ENCODE data around the gene ATXN7L1. TPM values are rescaled to one million over a fixed set of nuclear protein-coding genes. Genes with fewer than 3 reads are reported as not detected.

The ATXN7L1 gene
- total and polyA plus RNA-seq, 2 of the 13 experiments (the other 11 are each of a cell fraction or from before 2014, with no cell fraction given) = 4.1 to 7.8 TPM

DNA sequence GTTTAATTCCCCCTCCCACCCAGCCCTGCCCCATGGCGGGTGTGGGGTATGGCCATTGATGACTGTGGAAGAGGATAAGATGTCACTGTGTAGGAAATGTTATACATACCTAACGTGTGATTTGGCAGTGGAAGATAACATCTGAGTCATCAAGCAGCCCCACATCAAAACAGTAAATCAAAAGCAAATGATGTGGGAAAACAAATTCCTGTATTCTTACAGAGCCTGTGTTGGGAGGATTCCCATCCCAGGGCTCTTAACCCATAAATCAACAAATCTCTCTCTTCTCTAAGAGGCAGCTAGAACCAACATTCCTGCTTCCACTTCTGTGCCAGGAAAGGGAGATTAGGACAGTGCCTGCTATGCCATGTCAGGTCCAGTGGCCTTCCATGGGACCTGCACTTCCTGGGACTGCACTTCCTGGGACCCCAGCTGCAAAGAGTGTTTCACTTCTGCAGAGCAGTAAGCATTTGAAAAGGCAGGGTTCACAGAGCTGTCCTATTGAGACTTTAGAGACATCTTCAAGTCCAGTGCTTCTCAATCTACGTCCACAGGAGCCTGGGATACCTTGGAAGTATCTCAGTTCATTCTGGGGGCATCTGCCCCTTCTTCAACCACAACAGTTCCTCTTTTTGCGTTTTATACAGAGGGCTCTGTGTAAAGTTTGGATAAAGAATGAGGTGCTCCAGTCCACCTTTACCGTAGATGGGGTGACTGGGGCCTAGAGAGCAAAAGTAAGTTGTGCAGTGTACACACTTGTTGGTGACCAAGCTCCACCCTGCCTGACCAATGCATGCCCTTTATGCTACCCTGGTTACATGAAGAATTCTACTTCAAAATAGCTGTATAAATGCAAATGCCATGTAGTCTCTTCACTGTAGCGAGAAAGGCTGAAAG is 45.7 kb downstream of the ATXN7L1 start:
- no peaks in the 10 kb centered on the region for H4K20me1 ChIP-seq (ENCODE audit: insufficient read depth, low read length)
- peaks cover 68% of the 10 kb centered on the region for H3K4me1 ChIP-seq (ENCODE audit: insufficient read depth, low read length)
- H3K9ac ChIP-seq (ENCODE audit: insufficient read depth, low read depth, low read length) = no peak overlapping the region
- BruUV-seq (replicated peaks) = no TSS peak
- H3K4me3 ChIP-seq (replicated peaks in 1 of 3; ENCODE audit: insufficient read depth in 1 of 3, low read depth in 2 of 3, low read length in 3 of 3) = no peak overlapping the region
- H3K27me3 ChIP-seq (ENCODE audit: control insufficient read depth in 1 of 2, insufficient read depth in 2 of 2, low read length in 2 of 2) = no peaks in the 10 kb centered on the region
- ChIA-PET CTCF (ENCODE audit: low intra/inter-chr PET ratio, low total read pairs) (no interaction called here), POLR2A (interaction anchor here (0.8 kb wide), 1 partner anchor 12 kb away, joined by 3 read pairs; no protein-coding TSS in a partner anchor)
- no peak for FAIRE-seq
- no peaks in the 10 kb centered on the region for H3K79me2 ChIP-seq (ENCODE audit: insufficient read depth, low read length)
- intact Hi-C loops (cut with micrococcal nuclease; ENCODE audit: unreplicated experiment) (loop anchor here (1.0 to 2.0 kb wide), 2 partner anchors 20 to 54 kb away; no protein-coding TSS in a partner anchor), in situ Hi-C loops (cut with HindIII; ENCODE audit: extremely low pct_ligation_motif_present, low pct_unique_long_range_greater_than_20kb) (no loop called here)
- no peaks in the 10 kb centered on the region for H3K9me3 ChIP-seq (ENCODE audit: low read length)
- 0 out of 2 replicates have a peak overlapping the region, but pooled peaks have one; percentile 15 for H3K4me2 ChIP-seq (ENCODE audit: low read depth, low read length)
- peak; percentile 88 for DNase-seq (ENCODE audit: low spot score)
- peak overlapping the region; percentile 45 for H3K27ac ChIP-seq (ENCODE audit: extremely low read length, insufficient read depth, low read length)
- WGBS (ENCODE audit: low lambda C conversion rate) = 78% methylated on average over 6 of the region's 6 CpGs
- H2AFZ ChIP-seq (ENCODE audit: low read length) = no peak overlapping the region
- ATAC-seq = peak; percentile 56
- no peaks in the 10 kb centered on the region for H3K36me3 ChIP-seq (replicated peaks in 1 of 2; ENCODE audit: control insufficient read depth in 1 of 2, insufficient read depth in 2 of 2, low read length in 2 of 2)
- TF ChIP-seq CREB1 (IDR thresholded peaks at IDR 0.05) = 0 out of 2 replicates have a peak, but pooled peaks have one; percentile 2
- TF ChIP-seq CREB1 (CRISPR knock-in tag; IDR thresholded peaks at IDR 0.05) = no peak
- peak; percentile 33; the same call in 1 of the 2 replicates for TF ChIP-seq JUNB (CRISPR knock-in tag; IDR thresholded peaks at IDR 0.05; ENCODE audit: borderline replicate concordance)
- peak; percentile 59 for TF ChIP-seq TCF7 (IDR thresholded peaks at IDR 0.05; ENCODE audit: low read depth)
- no peak for TF ChIP-seq ZNF577 (CRISPR knock-in tag; IDR thresholded peaks at IDR 0.05; ENCODE audit: borderline replicate concordance, low read depth)
- TF ChIP-seq KAT7 (CRISPR knock-in tag; IDR thresholded peaks at IDR 0.05; ENCODE audit: borderline replicate concordance) = no peak
- TF ChIP-seq ZNF484 (CRISPR knock-in tag; IDR thresholded peaks at IDR 0.05; ENCODE audit: borderline replicate concordance, low read depth) = no peak
- TF ChIP-seq, protein P1, sequence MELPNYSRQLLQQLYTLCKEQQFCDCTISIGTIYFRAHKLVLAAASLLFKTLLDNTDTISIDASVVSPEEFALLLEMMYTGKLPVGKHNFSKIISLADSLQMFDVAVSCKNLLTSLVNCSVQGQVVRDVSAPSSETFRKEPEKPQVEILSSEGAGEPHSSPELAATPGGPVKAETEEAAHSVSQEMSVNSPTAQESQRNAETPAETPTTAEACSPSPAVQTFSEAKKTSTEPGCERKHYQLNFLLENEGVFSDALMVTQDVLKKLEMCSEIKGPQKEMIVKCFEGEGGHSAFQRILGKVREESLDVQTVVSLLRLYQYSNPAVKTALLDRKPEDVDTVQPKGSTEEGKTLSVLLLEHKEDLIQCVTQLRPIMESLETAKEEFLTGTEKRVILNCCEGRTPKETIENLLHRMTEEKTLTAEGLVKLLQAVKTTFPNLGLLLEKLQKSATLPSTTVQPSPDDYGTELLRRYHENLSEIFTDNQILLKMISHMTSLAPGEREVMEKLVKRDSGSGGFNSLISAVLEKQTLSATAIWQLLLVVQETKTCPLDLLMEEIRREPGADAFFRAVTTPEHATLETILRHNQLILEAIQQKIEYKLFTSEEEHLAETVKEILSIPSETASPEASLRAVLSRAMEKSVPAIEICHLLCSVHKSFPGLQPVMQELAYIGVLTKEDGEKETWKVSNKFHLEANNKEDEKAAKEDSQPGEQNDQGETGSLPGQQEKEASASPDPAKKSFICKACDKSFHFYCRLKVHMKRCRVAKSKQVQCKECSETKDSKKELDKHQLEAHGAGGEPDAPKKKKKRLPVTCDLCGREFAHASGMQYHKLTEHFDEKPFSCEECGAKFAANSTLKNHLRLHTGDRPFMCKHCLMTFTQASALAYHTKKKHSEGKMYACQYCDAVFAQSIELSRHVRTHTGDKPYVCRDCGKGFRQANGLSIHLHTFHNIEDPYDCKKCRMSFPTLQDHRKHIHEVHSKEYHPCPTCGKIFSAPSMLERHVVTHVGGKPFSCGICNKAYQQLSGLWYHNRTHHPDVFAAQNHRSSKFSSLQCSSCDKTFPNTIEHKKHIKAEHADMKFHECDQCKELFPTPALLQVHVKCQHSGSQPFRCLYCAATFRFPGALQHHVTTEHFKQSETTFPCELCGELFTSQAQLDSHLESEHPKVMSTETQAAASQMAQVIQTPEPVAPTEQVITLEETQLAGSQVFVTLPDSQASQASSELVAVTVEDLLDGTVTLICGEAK (IDR thresholded peaks at IDR 0.05) = no peak
- TF ChIP-seq, protein P1 (CRISPR knock-in tag; IDR thresholded peaks at IDR 0.05) = no peak
- TF ChIP-seq ELF1 (CRISPR knock-in tag; IDR thresholded peaks at IDR 0.05) = peak; percentile 27; the same call in 1 of the 2 replicates
- 0 out of 2 replicates have a peak, but pooled peaks have one; percentile 5 for TF ChIP-seq ZNF644 (CRISPR knock-in tag; IDR thresholded peaks at IDR 0.05; ENCODE audit: low read depth)
- no peak for TF ChIP-seq U2AF2 (IDR thresholded peaks at IDR 0.05; ENCODE audit: low read depth, low read length)
- TF ChIP-seq, protein P2, sequence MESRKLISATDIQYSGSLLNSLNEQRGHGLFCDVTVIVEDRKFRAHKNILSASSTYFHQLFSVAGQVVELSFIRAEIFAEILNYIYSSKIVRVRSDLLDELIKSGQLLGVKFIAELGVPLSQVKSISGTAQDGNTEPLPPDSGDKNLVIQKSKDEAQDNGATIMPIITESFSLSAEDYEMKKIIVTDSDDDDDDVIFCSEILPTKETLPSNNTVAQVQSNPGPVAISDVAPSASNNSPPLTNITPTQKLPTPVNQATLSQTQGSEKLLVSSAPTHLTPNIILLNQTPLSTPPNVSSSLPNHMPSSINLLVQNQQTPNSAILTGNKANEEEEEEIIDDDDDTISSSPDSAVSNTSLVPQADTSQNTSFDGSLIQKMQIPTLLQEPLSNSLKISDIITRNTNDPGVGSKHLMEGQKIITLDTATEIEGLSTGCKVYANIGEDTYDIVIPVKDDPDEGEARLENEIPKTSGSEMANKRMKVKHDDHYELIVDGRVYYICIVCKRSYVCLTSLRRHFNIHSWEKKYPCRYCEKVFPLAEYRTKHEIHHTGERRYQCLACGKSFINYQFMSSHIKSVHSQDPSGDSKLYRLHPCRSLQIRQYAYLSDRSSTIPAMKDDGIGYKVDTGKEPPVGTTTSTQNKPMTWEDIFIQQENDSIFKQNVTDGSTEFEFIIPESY (CRISPR knock-in tag; IDR thresholded peaks at IDR 0.05) = peak; percentile 84
